HCT116 (cell line): Measurements from ENCODE around the gene ZNF346. TPM values are rescaled to one million over a fixed set of nuclear protein-coding genes. Genes with fewer than 3 reads are reported as not detected.

Source experiments
- ATAC-seq: fragments of 200-7000 bp; cut with Tn5 transposase; 2 replicates; pipeline ENCODE4 v1.9.1; 2020; ENCODE audit warnings: mild to moderate bottlenecking, moderate library complexity
- BruUV-seq: library from RNA; stranded (reverse); fragments of 400-500 nt; replicated peaks from 2 replicates; lab custom pipeline; 2021; lab: Mats Ljungman, UMichigan
- CTCF ChIA-PET: fragments of 300-600 bp; sonication (Branson Sonifier 250); formaldehyde crosslinking; loops from one replicate; lab custom pipeline; 2021; ENCODE audit warnings: antibody characterized with exemption; lab: Charles Lee
- POLR2A ChIA-PET: fragments of 300-600, 350-600 bp; sonication (Branson Sonifier 250); formaldehyde crosslinking; loops from one replicate; lab custom pipeline; 2021; ENCODE audit warnings: antibody characterized with exemption; lab: Charles Lee
- RAD21 ChIA-PET, 2 experiments: fragments of 300-600 bp; sonication (Branson Sonifier 250); formaldehyde crosslinking; loops; one replicate each; lab custom pipeline; 2023; ENCODE audit warnings: low total read pairs in 2 of 2; ENCODE audit not compliant: uncharacterized antibody in 2 of 2, unreplicated experiment in 2 of 2, low non-redundant PET in 1 of 2; lab: Charles Lee
- DNase-seq: peaks from one replicate; pipeline ENCODE4 v3.0.0-alpha.2; 2010; ENCODE audit warnings: low read depth, low spot score
- H2AFZ ChIP-seq: fragments of 200-600 bp; shearing (Covaris generic), sonication (generic); 2 replicates; pipeline ENCODE4 v1.6.1; 2017; ENCODE audit warnings: low read depth, mixed run types, mixed read lengths, antibody characterized with exemption, low read length; ENCODE audit not compliant: poor library complexity, severe bottlenecking
- H3K27ac ChIP-seq: 2 replicates; pipeline ENCODE4 v1.5.1; 2012; ENCODE audit warnings: low read depth, low read length
- H3K27me3 ChIP-seq: fragments of 200-600 bp; sonication (generic); 2 replicates; pipeline ENCODE4 v1.6.1; 2016; ENCODE audit warnings: mixed run types, low read length, mixed read lengths; ENCODE audit not compliant: insufficient read depth
- H3K36me3 ChIP-seq, 2 experiments: fragments of 200-500 bp in 1 of 2; fragments of 200-600 bp in 1 of 2; sonication (Bioruptor generic) in 1 of 2; sonication (generic) in 1 of 2; 2 replicates each; pipeline versions ENCODE4 v1.5.1 to v1.6.1; 2014 to 2016; ENCODE audit warnings: low read length in 2 of 2, inconsistent platforms in 1 of 2, mixed read lengths in 1 of 2, mixed run types in 1 of 2; ENCODE audit not compliant: insufficient read depth in 2 of 2, control insufficient read depth in 1 of 2
- H3K4me1 ChIP-seq, 2 experiments: fragments of 200-600 bp in 1 of 2; sonication (generic) in 1 of 2; 2 replicates each; pipeline versions ENCODE4 v1.5.1 to v1.6.1; 2012 to 2017; ENCODE audit warnings: low read length in 2 of 2, inconsistent platforms in 1 of 2, mild to moderate bottlenecking in 1 of 2, mixed read lengths in 1 of 2, mixed run types in 1 of 2, moderate library complexity in 1 of 2; ENCODE audit not compliant: insufficient read depth in 2 of 2, control insufficient read depth in 1 of 2
- H3K4me2 ChIP-seq: fragments of 200-600 bp; sonication (generic); 2 replicates; pipeline ENCODE4 v1.6.1; 2017; ENCODE audit warnings: mixed run types, low read length, mixed read lengths
- H3K4me3 ChIP-seq, 2 experiments: fragments of 200-600 bp in 1 of 2; sonication (generic) in 1 of 2; replicated peaks in 1 of 2; 2 replicates each; pipeline ENCODE4 v1.5.1; 2011 to 2016; ENCODE audit warnings: low read length in 2 of 2, control low read depth in 1 of 2, low read depth in 1 of 2, mild to moderate bottlenecking in 1 of 2, mixed read lengths in 1 of 2, mixed run types in 1 of 2
- H3K79me2 ChIP-seq: fragments of 200-600 bp; sonication (generic); 2 replicates; pipeline ENCODE4 v1.6.1; 2017; ENCODE audit warnings: mild to moderate bottlenecking, mixed run types, low read length, moderate library complexity, mixed read lengths; ENCODE audit not compliant: insufficient read depth
- H3K9ac ChIP-seq: fragments of 200-600 bp; sonication (generic); 2 replicates; pipeline ENCODE4 v1.6.1; 2016; ENCODE audit warnings: low read length, mixed read lengths
- H3K9me2 ChIP-seq: fragments of 200-600 bp; sonication (generic), shearing (Covaris generic); 2 replicates; pipeline ENCODE4 v1.6.1; 2017; ENCODE audit warnings: mixed run types, mild to moderate bottlenecking, moderate library complexity; ENCODE audit not compliant: insufficient read depth
- H3K9me3 ChIP-seq, 2 experiments: fragments of 200-500 bp in 1 of 2; fragments of 200-600 bp in 1 of 2; sonication (Bioruptor generic) in 1 of 2; sonication (generic) in 1 of 2; 2 replicates each; pipeline ENCODE4 v1.6.1; 2014 to 2017; ENCODE audit warnings: low read length in 2 of 2, mixed read lengths in 2 of 2, inconsistent platforms in 1 of 2, low read depth in 1 of 2, mild to moderate bottlenecking in 1 of 2, mixed run types in 1 of 2, moderate library complexity in 1 of 2; ENCODE audit not compliant: control insufficient read depth in 1 of 2, insufficient read depth in 1 of 2
- H4K20me1 ChIP-seq: fragments of 200-600 bp; sonication (generic), shearing (Covaris generic); 2 replicates; pipeline ENCODE4 v1.6.1; 2017; ENCODE audit warnings: mixed run types, mild to moderate bottlenecking, moderate library complexity; ENCODE audit not compliant: insufficient read depth
- CEBPB ChIP-seq: IDR thresholded peaks from 2 replicates; pipeline ENCODE4 v1.6.1; 2012; ENCODE audit warnings: low read depth
- ELF1 ChIP-seq: IDR thresholded peaks from 2 replicates; pipeline ENCODE4 v1.6.1; 2012; ENCODE audit warnings: low read depth, borderline replicate concordance
- EZH2phosphoT487 ChIP-seq: fragments of 200-600 bp; IDR thresholded peaks from 2 replicates; pipeline ENCODE4 v1.6.1; 2018; ENCODE audit warnings: antibody characterized with exemption, borderline replicate concordance
- FOSL1 ChIP-seq: IDR thresholded peaks from 2 replicates; pipeline ENCODE4 v1.6.1; 2012; ENCODE audit warnings: low read depth
- JUND ChIP-seq: IDR thresholded peaks from 2 replicates; pipeline ENCODE4 v1.6.1; 2012
- POLR2AphosphoS5 ChIP-seq: IDR thresholded peaks from 2 replicates; pipeline ENCODE4 v1.6.1; 2011; ENCODE audit warnings: mild to moderate bottlenecking, low read depth, low read length, moderate library complexity
- SP1 ChIP-seq: IDR thresholded peaks from 2 replicates; pipeline ENCODE4 v1.6.1; 2012; ENCODE audit warnings: low read depth
- SRF ChIP-seq: IDR thresholded peaks from 2 replicates; pipeline ENCODE4 v1.6.1; 2012; ENCODE audit warnings: low read depth
- YY1 ChIP-seq: IDR thresholded peaks from 2 replicates; pipeline ENCODE4 v1.6.1; 2011; ENCODE audit warnings: low read length, low read depth, moderate library complexity, mild to moderate bottlenecking; ENCODE audit not compliant: insufficient replicate concordance; ENCODE audit errors: extremely low read depth
- ZNF274 ChIP-seq: fragments of 200-500 bp; sonication (Bioruptor generic); IDR thresholded peaks from 2 replicates; pipeline ENCODE4 v1.6.1; 2014; ENCODE audit warnings: mild to moderate bottlenecking, low read depth, low read length, inconsistent platforms
- intact Hi-C: fragments of 100-400 bp; cut with micrococcal nuclease; formaldehyde crosslinking; loops from 2 replicates; pipeline ENCODE4 v1.10.0; 2022
- total RNA-seq: library from RNA; stranded (reverse); gene quantifications from one replicate; pipeline ENCODE4 v1.2.1, GENCODE V29; 2021; ENCODE audit not compliant: unreplicated experiment
- TF ChIP-seq, protein P1 (sequence below): IDR thresholded peaks from 2 replicates; pipeline ENCODE4 v1.6.1; 2012
- TF ChIP-seq, protein P2 (sequence below), 3 experiments: fragments of 200-600 bp in 1 of 3; sonication (generic) in 1 of 3; IDR thresholded peaks in 2 of 3; conservative IDR thresholded peaks in 1 of 3; 2 replicates each; pipeline ENCODE4 v1.5.1; 2012 to 2017; ENCODE audit warnings: low read depth in 2 of 3, low read length in 2 of 3, antibody characterized with exemption in 1 of 3, borderline replicate concordance in 1 of 3, control low read depth in 1 of 3, mild to moderate bottlenecking in 1 of 3, mixed read lengths in 1 of 3, mixed run types in 1 of 3, moderate library complexity in 1 of 3; ENCODE audit not compliant: insufficient read depth in 1 of 3
- TF ChIP-seq, protein P3 (sequence below): IDR thresholded peaks from 2 replicates; pipeline ENCODE4 v1.6.1; 2011; ENCODE audit warnings: mild to moderate bottlenecking, low read length, moderate library complexity; ENCODE audit not compliant: insufficient replicate concordance; ENCODE audit errors: extremely low read depth
- TF ChIP-seq, protein P4 (sequence below): IDR thresholded peaks from 2 replicates; pipeline ENCODE4 v1.6.1; 2012

Gene ZNF346
- total RNA-seq, 1 experiment from 2014 or later, result 13.7 TPM

DNA sequence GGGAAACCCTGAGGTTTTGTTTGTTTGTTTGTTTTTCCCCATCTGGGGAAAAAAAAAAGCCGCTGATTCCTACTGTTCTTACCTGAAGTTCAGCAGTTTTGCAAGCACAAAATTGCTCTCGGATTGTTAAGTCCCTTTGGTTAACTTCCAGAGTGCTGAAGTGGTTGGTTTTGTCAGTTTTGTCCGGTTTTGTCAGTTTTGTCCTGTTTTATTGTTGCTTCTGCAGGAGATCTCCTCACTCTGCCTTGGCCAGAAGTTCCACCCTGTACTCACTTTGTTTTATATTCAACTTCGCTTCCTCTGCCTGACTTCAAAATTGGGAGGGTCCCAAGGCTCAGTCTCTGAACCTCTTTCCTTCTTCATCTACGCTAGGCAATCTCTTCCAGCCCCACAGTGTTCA lies 14.4 kb downstream of the ZNF346 start:
- no peaks in the 10 kb centered on the region for H3K27me3 ChIP-seq
- H2AFZ ChIP-seq, result no peak overlapping the region
- ChIA-PET CTCF (no interaction called here), RAD21 (no interaction called here), POLR2A (no interaction called here)
- no peak overlapping the region for H3K9ac ChIP-seq
- no peak overlapping the region for H3K27ac ChIP-seq
- H3K4me3 ChIP-seq, result no peak overlapping the region
- H3K4me1 ChIP-seq, result no peaks in the 10 kb centered on the region
- H3K79me2 ChIP-seq, result peaks cover 60% of the 10 kb centered on the region
- no peak for DNase-seq
- H3K9me3 ChIP-seq, result no peaks in the 10 kb centered on the region
- peaks cover 6% of the 10 kb centered on the region; the same call in 1 of the 2 replicates for H4K20me1 ChIP-seq
- H3K9me2 ChIP-seq, result no peaks in the 10 kb centered on the region
- intact Hi-C loops, result no loop called here
- BruUV-seq, result no TSS peak
- no peak overlapping the region for H3K4me2 ChIP-seq
- H3K36me3 ChIP-seq, result peaks cover 4 to 12% of the 10 kb centered on the region in 2 experiments
- no peak for TF ChIP-seq EZH2phosphoT487
- no peak for TF ChIP-seq ZNF274
- no peak for TF ChIP-seq SP1
- TF ChIP-seq, protein P1, sequence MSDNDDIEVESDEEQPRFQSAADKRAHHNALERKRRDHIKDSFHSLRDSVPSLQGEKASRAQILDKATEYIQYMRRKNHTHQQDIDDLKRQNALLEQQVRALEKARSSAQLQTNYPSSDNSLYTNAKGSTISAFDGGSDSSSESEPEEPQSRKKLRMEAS, result no peak
- TF ChIP-seq, protein P2, sequence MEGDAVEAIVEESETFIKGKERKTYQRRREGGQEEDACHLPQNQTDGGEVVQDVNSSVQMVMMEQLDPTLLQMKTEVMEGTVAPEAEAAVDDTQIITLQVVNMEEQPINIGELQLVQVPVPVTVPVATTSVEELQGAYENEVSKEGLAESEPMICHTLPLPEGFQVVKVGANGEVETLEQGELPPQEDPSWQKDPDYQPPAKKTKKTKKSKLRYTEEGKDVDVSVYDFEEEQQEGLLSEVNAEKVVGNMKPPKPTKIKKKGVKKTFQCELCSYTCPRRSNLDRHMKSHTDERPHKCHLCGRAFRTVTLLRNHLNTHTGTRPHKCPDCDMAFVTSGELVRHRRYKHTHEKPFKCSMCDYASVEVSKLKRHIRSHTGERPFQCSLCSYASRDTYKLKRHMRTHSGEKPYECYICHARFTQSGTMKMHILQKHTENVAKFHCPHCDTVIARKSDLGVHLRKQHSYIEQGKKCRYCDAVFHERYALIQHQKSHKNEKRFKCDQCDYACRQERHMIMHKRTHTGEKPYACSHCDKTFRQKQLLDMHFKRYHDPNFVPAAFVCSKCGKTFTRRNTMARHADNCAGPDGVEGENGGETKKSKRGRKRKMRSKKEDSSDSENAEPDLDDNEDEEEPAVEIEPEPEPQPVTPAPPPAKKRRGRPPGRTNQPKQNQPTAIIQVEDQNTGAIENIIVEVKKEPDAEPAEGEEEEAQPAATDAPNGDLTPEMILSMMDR (IDR thresholded peaks at IDR 0.05 in 2 of 3, conservative IDR thresholded peaks at IDR 0.05 in 1 of 3; ENCODE audit: borderline replicate concordance in 1 of 3, insufficient read depth in 1 of 3, low read depth in 2 of 3, low read length in 2 of 3), result no peak
- no peak for TF ChIP-seq ELF1
- TF ChIP-seq YY1, result no peak
- no peak for TF ChIP-seq JUND
- TF ChIP-seq, protein P3, sequence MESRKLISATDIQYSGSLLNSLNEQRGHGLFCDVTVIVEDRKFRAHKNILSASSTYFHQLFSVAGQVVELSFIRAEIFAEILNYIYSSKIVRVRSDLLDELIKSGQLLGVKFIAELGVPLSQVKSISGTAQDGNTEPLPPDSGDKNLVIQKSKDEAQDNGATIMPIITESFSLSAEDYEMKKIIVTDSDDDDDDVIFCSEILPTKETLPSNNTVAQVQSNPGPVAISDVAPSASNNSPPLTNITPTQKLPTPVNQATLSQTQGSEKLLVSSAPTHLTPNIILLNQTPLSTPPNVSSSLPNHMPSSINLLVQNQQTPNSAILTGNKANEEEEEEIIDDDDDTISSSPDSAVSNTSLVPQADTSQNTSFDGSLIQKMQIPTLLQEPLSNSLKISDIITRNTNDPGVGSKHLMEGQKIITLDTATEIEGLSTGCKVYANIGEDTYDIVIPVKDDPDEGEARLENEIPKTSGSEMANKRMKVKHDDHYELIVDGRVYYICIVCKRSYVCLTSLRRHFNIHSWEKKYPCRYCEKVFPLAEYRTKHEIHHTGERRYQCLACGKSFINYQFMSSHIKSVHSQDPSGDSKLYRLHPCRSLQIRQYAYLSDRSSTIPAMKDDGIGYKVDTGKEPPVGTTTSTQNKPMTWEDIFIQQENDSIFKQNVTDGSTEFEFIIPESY, result no peak
- TF ChIP-seq SRF, result no peak
- no peak for TF ChIP-seq FOSL1
- TF ChIP-seq, protein P4, sequence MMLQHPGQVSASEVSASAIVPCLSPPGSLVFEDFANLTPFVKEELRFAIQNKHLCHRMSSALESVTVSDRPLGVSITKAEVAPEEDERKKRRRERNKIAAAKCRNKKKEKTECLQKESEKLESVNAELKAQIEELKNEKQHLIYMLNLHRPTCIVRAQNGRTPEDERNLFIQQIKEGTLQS, result no peak
- no peak for TF ChIP-seq POLR2AphosphoS5
- no peak for TF ChIP-seq CEBPB
- ATAC-seq, result no peak
